Body of pancreas (tissue), 4 donors: ENCODE measurements around the gene TMEM156. TPM values are rescaled to one million over a fixed set of nuclear protein-coding genes. Genes with fewer than 3 reads are reported as not detected.

Experiments used
- ATAC-seq: fragments of 150-250 bp; one replicate; pipeline ENCODE4 v1.9.1; 2016
- DNase-seq, 4 donors: peaks; one replicate each; pipeline ENCODE4 v3.0.0-alpha.2; 2019
- H3K27ac ChIP-seq, 4 donors: fragments of 200-600 bp; sonication (generic); 1 replicate in 3 of 4; 2 replicates in 1 of 4; pipeline versions ENCODE4 v1.5.1 to v1.6.1; 2016 to 2019; ENCODE audit warnings: mild to moderate bottlenecking in 1 of 4, mixed read lengths in 1 of 4, moderate library complexity in 1 of 4
- H3K27me3 ChIP-seq, 2 donors: fragments of 200-600 bp; sonication (generic); one replicate each; pipeline ENCODE4 v1.6.0; 2016; ENCODE audit warnings: mild to moderate bottlenecking in 1 of 2
- H3K36me3 ChIP-seq, 2 donors: fragments of 200-600 bp; sonication (generic); replicated peaks in 1 of 2; 2 replicates each; pipeline ENCODE4 v1.5.1; 2016; ENCODE audit warnings: low read depth in 2 of 2; ENCODE audit not compliant: insufficient read depth in 1 of 2
- H3K4me1 ChIP-seq: fragments of 200-600 bp; sonication (generic); one replicate; pipeline ENCODE4 v1.6.0; 2016
- H3K4me3 ChIP-seq, 2 donors: fragments of 200-600 bp; sonication (generic); 1 replicate in 1 of 2; 2 replicates in 1 of 2; pipeline ENCODE4 v1.5.1; 2016 to 2019
- H3K9me3 ChIP-seq, 3 donors: fragments of 200-600 bp; sonication (generic); 1 replicate in 2 of 3; 2 replicates in 1 of 3; pipeline ENCODE4 v1.5.1; 2016
- POLR2A ChIP-seq, 3 donors: fragments of 450-650 bp; IDR thresholded peaks; one replicate each; pipeline ENCODE4 v1.6.1; 2016; ENCODE audit warnings: antibody characterized with exemption in 3 of 3, mild to moderate bottlenecking in 2 of 3
- WGBS, 2 donors: methylation state at CpG; one replicate each; pipeline ENCODE4 v1.1.5; 2017; 5-methylcytosine and 5-hydroxymethylcytosine counted together
- intact Hi-C: fragments of 100-400 bp; cut with DNase I; formaldehyde crosslinking; loops from one replicate; pipeline ENCODE4 v1.15.1; 2023
- total RNA-seq, 2 donors: library from RNA; depleted of rRNA; stranded (reverse); fragments of >200 nt; gene quantifications; one replicate each; pipeline ENCODE4 v1.1.0, GENCODE V29; 2016
- TF ChIP-seq, protein P1 (sequence below), 7 experiments: fragments of 450-650 bp in 4 of 7; fragments of 200-600 bp in 3 of 7; sonication (generic) in 3 of 7; IDR thresholded peaks; one replicate each; pipeline ENCODE4 v1.5.1; 2016 to 2019; ENCODE audit warnings: antibody characterized with exemption in 7 of 7

TMEM156 gene
- total RNA-seq, 2 donors from 2014 or later = 2.9 TPM; not detected in 1

DNA sequence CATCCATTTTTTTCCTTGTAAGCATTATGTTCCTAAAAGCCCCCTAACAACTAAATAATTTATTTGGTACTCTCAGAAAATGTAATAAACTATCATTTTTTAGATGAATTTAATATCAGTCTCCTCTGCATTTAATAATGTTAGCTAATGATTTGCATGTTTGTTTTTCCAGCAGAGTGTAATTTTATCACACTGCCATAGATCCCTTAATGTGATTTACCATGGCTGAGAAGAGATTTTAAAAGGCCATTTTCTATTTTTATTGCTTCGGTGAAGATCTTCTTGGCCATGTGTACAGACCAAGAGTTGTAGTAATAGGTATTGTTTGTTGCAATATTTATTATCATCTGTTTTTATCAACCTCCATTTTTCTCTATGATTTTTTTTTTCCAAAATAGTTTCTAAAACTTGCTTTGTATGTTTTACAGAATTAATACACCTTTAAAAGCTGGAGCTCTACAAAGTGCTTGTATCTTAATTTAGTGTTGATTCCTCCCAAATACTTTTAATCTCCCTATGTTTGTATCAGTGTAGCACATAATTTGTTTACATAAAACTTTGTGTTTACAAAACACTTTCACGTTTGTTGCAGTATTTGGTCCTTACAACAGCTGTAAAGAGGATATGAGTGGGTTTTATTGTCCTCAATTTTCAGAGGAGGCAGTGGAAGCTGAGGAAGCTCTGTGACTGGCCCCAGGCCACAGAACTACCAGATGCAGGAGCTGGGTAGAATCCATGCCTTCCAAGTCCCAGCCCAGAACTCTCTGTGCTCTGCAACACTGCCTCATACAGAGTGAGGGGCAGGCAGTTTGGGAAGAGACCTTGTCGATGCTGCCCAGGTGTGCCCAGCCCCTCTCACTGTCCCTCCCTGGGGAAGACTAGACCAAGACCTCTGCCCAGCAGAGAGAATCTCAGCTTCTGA, 106.5 kb downstream of the TMEM156 start:
- Histone ChIP-seq H3K4me1 (no peaks in the 10 kb centered on the region), H3K9me3 (no peaks in the 10 kb centered on the region), H3K27ac (no peak overlapping the region), H3K27me3 (no peaks in the 10 kb centered on the region), H3K4me3 (no peak overlapping the region), H3K36me3 (peaks cover 0 to 3% of the 10 kb centered on the region in 2 donors)
- DNase-seq (no peak), ATAC-seq (no peak)
- 50 to 62% methylated on average over 3 of the region's 3 CpGs for WGBS, 2 donors
- TF ChIP-seq POLR2A (IDR thresholded peaks at IDR 0.05) = no peak
- TF ChIP-seq, protein P1, sequence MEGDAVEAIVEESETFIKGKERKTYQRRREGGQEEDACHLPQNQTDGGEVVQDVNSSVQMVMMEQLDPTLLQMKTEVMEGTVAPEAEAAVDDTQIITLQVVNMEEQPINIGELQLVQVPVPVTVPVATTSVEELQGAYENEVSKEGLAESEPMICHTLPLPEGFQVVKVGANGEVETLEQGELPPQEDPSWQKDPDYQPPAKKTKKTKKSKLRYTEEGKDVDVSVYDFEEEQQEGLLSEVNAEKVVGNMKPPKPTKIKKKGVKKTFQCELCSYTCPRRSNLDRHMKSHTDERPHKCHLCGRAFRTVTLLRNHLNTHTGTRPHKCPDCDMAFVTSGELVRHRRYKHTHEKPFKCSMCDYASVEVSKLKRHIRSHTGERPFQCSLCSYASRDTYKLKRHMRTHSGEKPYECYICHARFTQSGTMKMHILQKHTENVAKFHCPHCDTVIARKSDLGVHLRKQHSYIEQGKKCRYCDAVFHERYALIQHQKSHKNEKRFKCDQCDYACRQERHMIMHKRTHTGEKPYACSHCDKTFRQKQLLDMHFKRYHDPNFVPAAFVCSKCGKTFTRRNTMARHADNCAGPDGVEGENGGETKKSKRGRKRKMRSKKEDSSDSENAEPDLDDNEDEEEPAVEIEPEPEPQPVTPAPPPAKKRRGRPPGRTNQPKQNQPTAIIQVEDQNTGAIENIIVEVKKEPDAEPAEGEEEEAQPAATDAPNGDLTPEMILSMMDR (IDR thresholded peaks at IDR 0.05) = no peak
- intact Hi-C loops = no loop called here

DNA sequence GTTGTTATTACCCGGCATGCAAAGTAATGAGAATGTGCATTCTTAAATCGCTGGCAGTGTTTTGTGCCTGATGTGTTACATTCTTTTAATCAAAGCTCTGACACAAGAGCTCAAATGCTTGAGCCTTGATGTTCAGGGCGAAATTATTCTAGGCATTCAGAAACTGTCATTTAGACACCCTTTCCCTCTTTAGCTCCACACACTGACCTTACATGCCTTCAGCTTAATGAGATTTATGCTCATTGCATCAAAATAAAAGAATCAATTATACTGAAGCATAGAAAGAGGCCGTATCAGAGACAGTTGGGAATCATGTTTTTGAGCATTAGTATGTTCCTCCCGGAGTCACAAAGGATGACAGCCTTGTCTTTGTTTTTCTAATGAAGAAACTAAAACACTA, 107.9 kb downstream of the TMEM156 start:
- Histone ChIP-seq H3K4me1 (no peaks in the 10 kb centered on the region), H3K27me3 (no peaks in the 10 kb centered on the region), H3K4me3 (no peak overlapping the region), H3K9me3 (no peaks in the 10 kb centered on the region), H3K36me3 (peaks cover 0 to 4% of the 10 kb centered on the region in 2 donors), H3K27ac (no peak overlapping the region)
- DNase-seq (no peak), ATAC-seq (no peak)
- intact Hi-C loops = no loop called here
- TF ChIP-seq POLR2A (IDR thresholded peaks at IDR 0.05) = no peak
- TF ChIP-seq, protein P1 (IDR thresholded peaks at IDR 0.05) = no peak
- WGBS, 2 donors = 64 to 77% methylated on average over 5 of the region's 5 CpGs

DNA sequence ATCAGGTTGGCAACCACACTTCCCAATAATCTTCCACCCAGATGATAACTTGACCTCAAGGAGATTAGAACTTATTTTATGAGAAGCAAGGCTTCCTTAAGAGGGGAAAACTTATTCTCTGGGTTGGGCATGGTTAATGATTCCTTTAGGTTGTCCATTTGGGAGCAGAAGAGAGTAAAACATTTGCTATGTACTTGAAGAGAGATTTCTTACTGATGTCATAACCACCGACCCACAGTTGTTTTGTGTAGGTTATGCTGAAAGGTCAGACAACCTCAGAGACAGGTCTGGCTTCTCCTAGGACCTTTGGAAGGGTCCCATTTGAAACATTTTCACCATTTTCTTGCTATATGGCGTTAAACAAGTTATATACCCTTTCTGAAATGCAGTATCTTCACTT, 108.5 kb downstream of the TMEM156 start:
- ATAC-seq = no peak
- H3K36me3 ChIP-seq = peaks cover 0 to 4% of the 10 kb centered on the region in 2 donors

DNA sequence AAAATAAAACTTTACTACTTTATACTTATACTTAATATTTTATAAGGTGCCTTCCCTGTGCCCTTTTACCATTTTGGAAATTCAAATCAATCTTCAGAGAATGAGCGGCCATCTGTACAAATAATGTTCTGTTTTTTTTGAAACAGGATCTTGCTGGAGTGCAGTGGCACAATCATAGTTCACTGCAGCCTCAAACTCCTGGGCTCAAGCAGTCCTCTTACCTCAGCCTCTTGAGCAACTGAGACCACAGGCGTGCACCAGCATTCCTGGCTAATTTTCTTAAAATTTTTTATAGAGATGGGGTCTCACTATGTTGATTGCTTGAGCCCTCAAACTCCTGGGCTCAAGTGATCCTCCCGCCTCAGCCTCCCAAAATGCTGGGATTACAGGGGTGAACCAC, 111.1 kb downstream of the TMEM156 start:
- H3K27me3 ChIP-seq = no peaks in the 10 kb centered on the region
- intact Hi-C loops = no loop called here
- TF ChIP-seq, protein P1 (IDR thresholded peaks at IDR 0.05) = no peak
- TF ChIP-seq POLR2A (IDR thresholded peaks at IDR 0.05) = no peak
- ATAC-seq (no peak), DNase-seq (no peak)
- H3K4me3 ChIP-seq = no peak overlapping the region
- peaks cover 4 to 11% of the 10 kb centered on the region in 2 donors for H3K36me3 ChIP-seq
- WGBS, 2 donors = 93% methylated on average over 3 of the region's 3 CpGs
- no peaks in the 10 kb centered on the region for H3K4me1 ChIP-seq
- no peak overlapping the region for H3K27ac ChIP-seq
- H3K9me3 ChIP-seq = no peaks in the 10 kb centered on the region

More for the DNA sequence above, 108.5 kb downstream of the TMEM156 start:
- Histone ChIP-seq H3K27ac (no peak overlapping the region), H3K9me3 (no peaks in the 10 kb centered on the region), H3K4me3 (no peak overlapping the region), H3K4me1 (no peaks in the 10 kb centered on the region), H3K27me3 (no peaks in the 10 kb centered on the region)
- TF ChIP-seq, protein P1 (IDR thresholded peaks at IDR 0.05) = no peak
- no peak for TF ChIP-seq POLR2A (IDR thresholded peaks at IDR 0.05)
- intact Hi-C loops = no loop called here
- WGBS, 2 donors = 21 to 38% methylated on average over 2 of the region's 2 CpGs
- no peak for DNase-seq
